HG02981 (cell line): ENCODE measurements around the gene PTGFR.

Experiments used
- ATAC-seq: cut with Tn5 transposase; IDR thresholded peaks from one replicate; pipeline ENCODE4 v1.9.1; 2021; ENCODE audit warnings: mild to moderate bottlenecking, moderate library complexity; ENCODE audit not compliant: unreplicated experiment

Gene PTGFR

GRCh38 chr1:78577257-78578100, 86.7 kb downstream of the PTGFR start:
- ATAC-seq = no peak

- no peak for ATAC-seq
Measured at GRCh38 chr1:78586572-78586971, 95.8 kb downstream of the PTGFR start.

- ATAC-seq = no peak
Measured at GRCh38 chr1:78587211-78587610, 96.4 kb downstream of the PTGFR start.
